HepG2 (cell line): ENCODE measurements around the gene PTGIS. TPM values are rescaled to one million over a fixed set of nuclear protein-coding genes. Genes with fewer than 3 reads are reported as not detected.
A peak's percentile ranks its signal among the peaks of the same experiment; 100 is the strongest.

Experiments
- AGO2 ChIP-seq: fragments of 200-400 bp; formaldehyde crosslinking; optimal IDR thresholded peaks from 2 replicates; pipeline ENCODE3; 2017; ENCODE audit warnings: mild to moderate bottlenecking, low read depth, low read length, moderate library complexity
- ATF7-NPFF ChIP-seq: sonication (generic); formaldehyde crosslinking; IDR thresholded peaks from 2 replicates; pipeline ENCODE4 v1.8.1; 2023; ENCODE audit warnings: mild to moderate bottlenecking, low read depth, missing genetic modification reagents, moderate library complexity
- E2F2 ChIP-seq: sonication (generic); formaldehyde crosslinking; IDR thresholded peaks from 2 replicates; pipeline ENCODE4 v1.4.0; 2020; ENCODE audit warnings: missing genetic modification reagents, borderline replicate concordance
- GFI1 ChIP-seq: sonication (generic); formaldehyde crosslinking; IDR thresholded peaks from 2 replicates; pipeline ENCODE4 v1.5.0; 2020; ENCODE audit warnings: missing genetic modification reagents, mild to moderate bottlenecking, borderline replicate concordance
- JARID2 ChIP-seq: sonication (generic); formaldehyde crosslinking; IDR thresholded peaks from 2 replicates; pipeline ENCODE4 v1.8.1; 2023; ENCODE audit warnings: missing genetic modification reagents, inconsistent platforms; ENCODE audit not compliant: insufficient replicate concordance
- JDP2 ChIP-seq: sonication (generic); formaldehyde crosslinking; IDR thresholded peaks from 2 replicates; pipeline ENCODE4 v1.8.1; 2022; ENCODE audit warnings: missing genetic modification reagents, borderline replicate concordance
- KDM1A ChIP-seq: IDR thresholded peaks from 2 replicates; pipeline ENCODE4 v1.6.1; 2016; ENCODE audit warnings: missing compliant biosample characterization
- KMT2A ChIP-seq: sonication (generic); formaldehyde crosslinking; IDR thresholded peaks from 2 replicates; pipeline ENCODE4 v1.4.0; 2020; ENCODE audit warnings: missing genetic modification reagents
- NBN ChIP-seq: fragments of 450-650 bp; conservative IDR thresholded peaks from 2 replicates; pipeline ENCODE4 v1.6.1; 2017
- RORA ChIP-seq: sonication (generic); formaldehyde crosslinking; IDR thresholded peaks from 2 replicates; pipeline ENCODE4 v1.5.0; 2020; ENCODE audit warnings: mild to moderate bottlenecking, missing genetic modification reagents, moderate library complexity
- ZBTB1 ChIP-seq: sonication (generic); formaldehyde crosslinking; IDR thresholded peaks from 2 replicates; pipeline ENCODE4 v1.4.0; 2020; ENCODE audit warnings: missing genetic modification reagents, borderline replicate concordance
- ZBTB3 ChIP-seq: sonication (generic); formaldehyde crosslinking; IDR thresholded peaks from 2 replicates; pipeline ENCODE4 v1.4.0; 2020; ENCODE audit warnings: low read depth, mild to moderate bottlenecking, moderate library complexity, missing genetic modification reagents, borderline replicate concordance
- ZBTB39 ChIP-seq: sonication (generic); formaldehyde crosslinking; IDR thresholded peaks from 2 replicates; pipeline ENCODE4 v1.5.0; 2020; ENCODE audit warnings: missing genetic modification reagents
- ZBTB46 ChIP-seq: sonication (generic); formaldehyde crosslinking; IDR thresholded peaks from 2 replicates; pipeline ENCODE4 v1.4.0; 2020; ENCODE audit warnings: mild to moderate bottlenecking, missing genetic modification reagents, borderline replicate concordance
- ZFX ChIP-seq: sonication (generic); formaldehyde crosslinking; IDR thresholded peaks from 2 replicates; pipeline ENCODE4 v1.4.0; 2020; ENCODE audit warnings: mild to moderate bottlenecking, low read depth, missing genetic modification reagents, moderate library complexity
- ZNF670 ChIP-seq: sonication (generic); formaldehyde crosslinking; IDR thresholded peaks from 2 replicates; pipeline ENCODE4 v1.8.0; 2022; ENCODE audit warnings: mild to moderate bottlenecking, missing genetic modification reagents, borderline replicate concordance
- ZNF746 ChIP-seq: sonication (generic); formaldehyde crosslinking; IDR thresholded peaks from 2 replicates; pipeline ENCODE4 v1.8.0; 2022; ENCODE audit warnings: mild to moderate bottlenecking, missing genetic modification reagents
- ZNF773 ChIP-seq: sonication (generic); formaldehyde crosslinking; IDR thresholded peaks from 2 replicates; pipeline ENCODE4 v1.4.0; 2020; ENCODE audit warnings: missing genetic modification reagents, borderline replicate concordance
- ZNF800 ChIP-seq: sonication (generic); formaldehyde crosslinking; IDR thresholded peaks from 2 replicates; pipeline ENCODE4 v1.4.0; 2020; ENCODE audit warnings: missing genetic modification reagents
- ZSCAN5A ChIP-seq: sonication (generic); formaldehyde crosslinking; IDR thresholded peaks from 2 replicates; pipeline ENCODE4 v1.8.0; 2022; ENCODE audit warnings: mild to moderate bottlenecking, missing genetic modification reagents, borderline replicate concordance
- polyA plus RNA-seq, 8 experiments: library from polyadenylated mRNA; depleted of rRNA in 3 of 8; stranded (reverse) in 7 of 8; unstranded in 1 of 8; fragments of >200 nt; fragmentation: Illumina TruSeq in 4 of 8; extraction: Trizol in 4 of 8; gene quantifications; 2 replicates each; pipeline versions ENCODE4 v1.2.1 to v1.2.3, GENCODE V29; 2011 to 2016; ENCODE audit warnings: low read depth in 4 of 8, missing spikeins in 1 of 8, mixed read lengths in 1 of 8; ENCODE audit not compliant: insufficient read depth in 1 of 8
- total RNA-seq, 5 experiments: library from RNA; depleted of rRNA; stranded (reverse); fragments of >200 nt; fragmentation: Illumina TruSeq; extraction: Trizol; gene quantifications; 2 replicates each; pipeline ENCODE4 v1.2.3, GENCODE V29; 2016; ENCODE audit warnings: low read depth in 1 of 5

PTGIS gene
- total and polyA plus RNA-seq, 2 of the 13 experiments (the other 11 are each of a cell fraction or from before 2014, with no cell fraction given) = not detected

GRCh38 chr20:49608752-49609670 lies 41.1 kb upstream of the PTGIS start (continued):
- TF ChIP-seq ZBTB1 (CRISPR knock-in tag) (no peak), JARID2 (CRISPR knock-in tag) (peak; percentile 85), GFI1 (0 out of 2 replicates have a peak, but pooled peaks have one; percentile 15), ZNF800 (CRISPR knock-in tag) (no peak), E2F2 (CRISPR knock-in tag) (no peak), ATF7-NPFF (CRISPR knock-in tag) (no peak), ZNF746 (CRISPR knock-in tag) (no peak), ZBTB46 (CRISPR knock-in tag) (no peak; the same call in 1 of the 2 replicates), ZSCAN5A (CRISPR knock-in tag) (no peak; the same call in 1 of the 2 replicates), ZNF773 (no peak), NBN (no peak), KMT2A (peak; percentile 61; the same call in 1 of the 2 replicates), ZBTB3 (CRISPR knock-in tag) (no peak), ZNF670 (CRISPR knock-in tag) (no peak), ZBTB39 (CRISPR knock-in tag) (no peak), RORA (no peak), KDM1A (CRISPR knock-in tag) (no peak), JDP2 (CRISPR knock-in tag) (no peak), ZFX (peak; percentile 39; the same call in 1 of the 2 replicates), AGO2 (no peak)
